HepG2 (cell line): Measurements from ENCODE around the gene WDR41. TPM values are rescaled to one million over a fixed set of nuclear protein-coding genes. Genes with fewer than 3 reads are reported as not detected.
A peak's percentile ranks its signal among the peaks of the same experiment; 100 is the strongest.

Experiments used
- ATF5 ChIP-seq: sonication (generic); formaldehyde crosslinking; IDR thresholded peaks from 2 replicates; pipeline ENCODE4 v1.4.0; 2020; ENCODE audit warnings: mild to moderate bottlenecking, low read depth, missing genetic modification reagents
- ATM ChIP-seq: fragments of 450-650 bp; IDR thresholded peaks from 2 replicates; pipeline ENCODE4 v1.7.1; 2017; ENCODE audit warnings: mild to moderate bottlenecking, borderline replicate concordance
- DZIP1 ChIP-seq: sonication (generic); formaldehyde crosslinking; IDR thresholded peaks from 2 replicates; pipeline ENCODE4 v1.5.0; 2020; ENCODE audit warnings: mild to moderate bottlenecking, missing genetic modification reagents
- HMG20B ChIP-seq: conservative IDR thresholded peaks from 2 replicates; pipeline ENCODE4 v1.6.1; 2016; ENCODE audit warnings: missing genetic modification reagents, missing compliant biosample characterization
- KMT2A ChIP-seq: sonication (generic); formaldehyde crosslinking; IDR thresholded peaks from 2 replicates; pipeline ENCODE4 v1.4.0; 2020; ENCODE audit warnings: missing genetic modification reagents
- NR2F2 ChIP-seq: IDR thresholded peaks from 2 replicates; pipeline ENCODE4 v1.6.1; 2012; ENCODE audit warnings: low read depth, inconsistent platforms, borderline replicate concordance
- RARA ChIP-seq: IDR thresholded peaks from 2 replicates; pipeline ENCODE4 v1.6.1; 2016; ENCODE audit warnings: missing genetic modification reagents, missing compliant biosample characterization
- RFX5 ChIP-seq: IDR thresholded peaks from 2 replicates; pipeline ENCODE4 v1.6.1; 2011; ENCODE audit warnings: low read depth, low read length, improper control_type of control experiment
- RNF219 ChIP-seq: sonication (generic); formaldehyde crosslinking; IDR thresholded peaks from 2 replicates; pipeline ENCODE4 v1.5.0; 2020; ENCODE audit warnings: mild to moderate bottlenecking, missing genetic modification reagents
- SAFB2 ChIP-seq: sonication (generic); formaldehyde crosslinking; IDR thresholded peaks from 2 replicates; pipeline ENCODE4 v1.5.1; 2020; ENCODE audit warnings: missing genetic modification reagents, low read depth, mild to moderate bottlenecking, borderline replicate concordance
- TMF1 ChIP-seq: sonication (generic); formaldehyde crosslinking; IDR thresholded peaks from 2 replicates; pipeline ENCODE4 v1.8.1; 2022; ENCODE audit warnings: low read depth, missing genetic modification reagents
- U2AF2 ChIP-seq: fragments of 200-400 bp; formaldehyde crosslinking; IDR thresholded peaks from 2 replicates; pipeline ENCODE4 v1.6.1; 2017; ENCODE audit warnings: low read depth, mild to moderate bottlenecking, low read length
- XRCC5 ChIP-seq: fragments of 200-400 bp; formaldehyde crosslinking; optimal IDR thresholded peaks from 2 replicates; pipeline ENCODE3; 2017; ENCODE audit warnings: mild to moderate bottlenecking, low read length
- YEATS2 ChIP-seq: sonication (generic); formaldehyde crosslinking; IDR thresholded peaks from 2 replicates; pipeline ENCODE4 v1.4.0; 2020; ENCODE audit warnings: missing genetic modification reagents, borderline replicate concordance
- ZFYVE20 ChIP-seq: sonication (generic); formaldehyde crosslinking; IDR thresholded peaks from 2 replicates; pipeline ENCODE4 v1.8.0; 2023; ENCODE audit warnings: low read depth, mild to moderate bottlenecking, moderate library complexity, missing genetic modification reagents, borderline replicate concordance
- ZKSCAN8 ChIP-seq: IDR thresholded peaks from 2 replicates; pipeline ENCODE4 v1.6.1; 2016; ENCODE audit warnings: borderline replicate concordance, missing genetic modification reagents, missing compliant biosample characterization
- ZNF546 ChIP-seq: sonication (generic); formaldehyde crosslinking; conservative IDR thresholded peaks from 2 replicates; pipeline ENCODE4 v1.8.1; 2023; ENCODE audit warnings: mild to moderate bottlenecking, missing genetic modification reagents
- ZNF570 ChIP-seq: sonication (generic); formaldehyde crosslinking; IDR thresholded peaks from 2 replicates; pipeline ENCODE4 v1.4.0; 2020; ENCODE audit warnings: mild to moderate bottlenecking, missing genetic modification reagents, borderline replicate concordance
- polyA plus RNA-seq, 8 experiments: library from polyadenylated mRNA; depleted of rRNA in 3 of 8; stranded (reverse) in 7 of 8; unstranded in 1 of 8; fragments of >200 nt; fragmentation: Illumina TruSeq in 4 of 8; extraction: Trizol in 4 of 8; gene quantifications; 2 replicates each; pipeline versions ENCODE4 v1.2.1 to v1.2.3, GENCODE V29; 2011 to 2016; ENCODE audit warnings: low read depth in 4 of 8, missing spikeins in 1 of 8, mixed read lengths in 1 of 8; ENCODE audit not compliant: insufficient read depth in 1 of 8
- total RNA-seq, 5 experiments: library from RNA; depleted of rRNA; stranded (reverse); fragments of >200 nt; fragmentation: Illumina TruSeq; extraction: Trizol; gene quantifications; 2 replicates each; pipeline ENCODE4 v1.2.3, GENCODE V29; 2016; ENCODE audit warnings: low read depth in 1 of 5
- TF ChIP-seq, protein P1 (sequence below): sonication (generic); formaldehyde crosslinking; IDR thresholded peaks from 2 replicates; pipeline ENCODE4 v1.8.0; 2022; ENCODE audit warnings: low read depth, missing genetic modification reagents
- TF ChIP-seq, protein P2 (sequence below): sonication (generic); formaldehyde crosslinking; IDR thresholded peaks from 2 replicates; pipeline ENCODE4 v1.8.1; 2023; ENCODE audit warnings: mild to moderate bottlenecking, inconsistent platforms, moderate library complexity, missing genetic modification reagents, borderline replicate concordance

The WDR41 gene
- total and polyA plus RNA-seq, 2 of the 13 experiments (the other 11 are each of a cell fraction or from before 2014, with no cell fraction given), result 18.9 to 39.3 TPM

DNA sequence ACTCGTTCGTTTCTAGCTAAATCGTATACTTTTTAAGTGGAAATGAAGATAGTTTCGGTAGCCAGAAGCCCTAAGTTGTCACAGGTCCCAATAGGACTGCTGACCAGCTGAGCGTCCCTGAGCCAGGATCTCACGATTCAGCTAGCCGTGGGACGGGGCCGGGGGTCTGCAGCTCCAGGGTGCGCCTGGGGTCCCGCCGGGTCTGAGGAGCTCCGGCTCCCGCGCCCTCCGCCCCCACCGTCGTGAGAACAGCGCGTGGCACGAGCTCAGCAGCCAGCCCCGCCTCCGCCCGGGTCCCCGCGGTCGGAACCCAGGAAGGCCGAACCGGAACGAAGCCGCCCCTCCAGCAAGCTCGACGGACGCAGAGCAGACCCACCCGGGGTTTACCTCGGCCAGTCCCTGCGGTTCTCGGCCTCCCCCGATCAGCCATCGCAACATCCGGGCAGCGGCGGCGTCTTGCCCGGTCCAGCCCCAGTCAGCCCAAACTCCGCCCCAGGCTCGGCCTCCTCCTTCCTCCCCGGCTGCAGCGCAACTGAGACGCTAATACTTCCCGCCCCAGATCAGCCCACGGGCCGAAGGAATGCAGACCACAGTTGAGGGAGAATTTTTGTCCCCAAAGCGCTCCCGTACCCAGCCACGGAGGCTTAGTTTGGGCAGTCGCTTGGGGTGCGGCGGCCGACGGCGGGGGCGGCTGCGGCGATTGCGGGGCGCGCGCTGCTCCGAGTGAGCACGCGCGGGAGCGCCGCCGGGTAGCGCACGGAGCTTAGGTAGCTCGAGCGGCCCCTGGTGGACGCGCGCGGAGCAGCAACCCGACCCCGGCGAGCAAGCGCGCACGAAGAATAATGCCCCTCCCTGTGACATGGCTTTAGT lies at the start of gene WDR41 (continued):
- TF ChIP-seq, protein P1, sequence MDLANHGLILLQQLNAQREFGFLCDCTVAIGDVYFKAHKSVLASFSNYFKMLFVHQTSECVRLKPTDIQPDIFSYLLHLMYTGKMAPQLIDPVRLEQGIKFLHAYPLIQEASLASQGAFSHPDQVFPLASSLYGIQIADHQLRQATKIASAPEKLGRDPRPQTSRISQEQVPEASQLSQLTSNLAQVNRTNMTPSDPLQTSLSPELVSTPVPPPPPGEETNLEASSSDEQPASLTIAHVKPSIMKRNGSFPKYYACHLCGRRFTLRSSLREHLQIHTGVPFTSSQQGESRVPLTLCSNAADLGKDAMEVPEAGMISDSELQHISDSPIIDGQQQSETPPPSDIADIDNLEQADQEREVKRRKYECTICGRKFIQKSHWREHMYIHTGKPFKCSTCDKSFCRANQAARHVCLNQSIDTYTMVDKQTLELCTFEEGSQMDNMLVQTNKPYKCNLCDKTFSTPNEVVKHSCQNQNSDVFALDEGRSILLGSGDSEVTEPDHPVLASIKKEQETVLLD (CRISPR knock-in tag), result peak; percentile 45; the same call in 1 of the 2 replicates
- TF ChIP-seq U2AF2 (no peak), ZKSCAN8 (no peak), SAFB2 (peak; percentile 86; the same call in 1 of the 2 replicates), RNF219 (no peak), ATM (no peak), NR2F2 (no peak), RARA (CRISPR knock-in tag) (peak; percentile 20; the same call in 1 of the 2 replicates), DZIP1 (CRISPR knock-in tag) (no peak; the same call in 1 of the 2 replicates), RFX5 (no peak), ZNF546 (0 out of 2 replicates have a peak, but pooled peaks have one; percentile 66), ZFYVE20 (CRISPR knock-in tag) (no peak), XRCC5 (peak; percentile 76), TMF1 (CRISPR knock-in tag) (peak; percentile 93), ZNF570 (CRISPR knock-in tag) (no peak), HMG20B (CRISPR knock-in tag) (no peak), ATF5 (no peak), KMT2A (CRISPR knock-in tag) (peak; percentile 92; the same call in 1 of the 2 replicates), YEATS2 (CRISPR knock-in tag) (peak; percentile 77; the same call in 1 of the 2 replicates)
- TF ChIP-seq, protein P2, sequence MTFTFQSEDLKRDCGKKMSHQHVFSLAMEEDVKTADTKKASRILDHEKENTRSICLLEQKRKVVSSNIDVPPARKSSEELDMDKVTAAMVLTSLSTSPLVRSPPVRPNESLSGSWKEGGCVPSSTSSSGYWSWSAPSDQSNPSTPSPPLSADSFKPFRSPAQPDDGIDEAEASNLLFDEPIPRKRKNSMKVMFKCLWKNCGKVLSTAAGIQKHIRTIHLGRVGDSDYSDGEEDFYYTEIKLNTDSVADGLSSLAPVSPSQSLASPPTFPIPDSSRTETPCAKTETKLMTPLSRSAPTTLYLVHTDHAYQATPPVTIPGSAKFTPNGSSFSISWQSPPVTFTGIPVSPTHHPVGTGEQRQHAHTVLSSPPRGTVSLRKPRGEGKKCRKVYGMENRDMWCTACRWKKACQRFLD (CRISPR knock-in tag), result peak; percentile 85; the same call in 1 of the 2 replicates
